ENCODE data around the gene CHST14.

DNA sequence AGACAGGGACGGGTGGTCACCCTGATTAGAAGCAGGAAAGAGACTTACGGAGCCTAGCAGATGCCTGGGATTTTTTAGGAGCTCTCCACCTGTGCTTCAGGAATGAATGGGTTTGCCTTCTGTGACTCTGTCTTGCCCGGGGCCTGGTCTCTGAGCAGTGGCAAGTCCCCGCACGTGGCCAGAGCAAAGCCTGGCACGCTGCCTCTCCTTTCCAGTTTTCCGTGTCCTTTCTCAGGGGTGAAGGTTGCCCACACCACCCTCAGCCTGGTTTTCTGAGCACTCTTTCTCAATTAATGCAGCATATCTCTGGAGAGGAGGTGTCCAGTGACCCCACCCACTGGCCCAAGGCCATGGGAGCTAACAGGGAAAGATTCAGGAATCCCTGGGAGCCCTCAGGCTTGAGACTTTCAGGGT lies 14.5 kb upstream of the CHST14 start:
- TF ChIP-seq, protein P1, sequence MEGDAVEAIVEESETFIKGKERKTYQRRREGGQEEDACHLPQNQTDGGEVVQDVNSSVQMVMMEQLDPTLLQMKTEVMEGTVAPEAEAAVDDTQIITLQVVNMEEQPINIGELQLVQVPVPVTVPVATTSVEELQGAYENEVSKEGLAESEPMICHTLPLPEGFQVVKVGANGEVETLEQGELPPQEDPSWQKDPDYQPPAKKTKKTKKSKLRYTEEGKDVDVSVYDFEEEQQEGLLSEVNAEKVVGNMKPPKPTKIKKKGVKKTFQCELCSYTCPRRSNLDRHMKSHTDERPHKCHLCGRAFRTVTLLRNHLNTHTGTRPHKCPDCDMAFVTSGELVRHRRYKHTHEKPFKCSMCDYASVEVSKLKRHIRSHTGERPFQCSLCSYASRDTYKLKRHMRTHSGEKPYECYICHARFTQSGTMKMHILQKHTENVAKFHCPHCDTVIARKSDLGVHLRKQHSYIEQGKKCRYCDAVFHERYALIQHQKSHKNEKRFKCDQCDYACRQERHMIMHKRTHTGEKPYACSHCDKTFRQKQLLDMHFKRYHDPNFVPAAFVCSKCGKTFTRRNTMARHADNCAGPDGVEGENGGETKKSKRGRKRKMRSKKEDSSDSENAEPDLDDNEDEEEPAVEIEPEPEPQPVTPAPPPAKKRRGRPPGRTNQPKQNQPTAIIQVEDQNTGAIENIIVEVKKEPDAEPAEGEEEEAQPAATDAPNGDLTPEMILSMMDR (IDR thresholded peaks at IDR 0.05; ENCODE audit: low read length), result no peak
- no peak for TF ChIP-seq EZH2phosphoT487 (IDR thresholded peaks at IDR 0.05; ENCODE audit: low read length)

All from MM.1S (cell line).